HepG2 (cell line): Measurements from ENCODE around the gene SERHL2. TPM values are rescaled to one million over a fixed set of nuclear protein-coding genes. Genes with fewer than 3 reads are reported as not detected.

Source experiments
- BCL6 ChIP-seq: IDR thresholded peaks from 2 replicates; pipeline ENCODE4 v1.6.1; 2016; ENCODE audit warnings: missing genetic modification reagents, missing compliant biosample characterization
- CEBPZ ChIP-seq: IDR thresholded peaks from 2 replicates; pipeline ENCODE4 v1.6.1; 2012; ENCODE audit warnings: low read length, improper control_type of control experiment
- FOXA1 ChIP-seq, 2 experiments: fragments of 450-650 bp in 1 of 2; sonication (generic) in 1 of 2; formaldehyde crosslinking in 1 of 2; IDR thresholded peaks; 2 replicates each; pipeline versions ENCODE4 v1.4.0 to v1.6.1; 2016 to 2020; ENCODE audit warnings: missing genetic modification reagents in 1 of 2
- HMG20B ChIP-seq: conservative IDR thresholded peaks from 2 replicates; pipeline ENCODE4 v1.6.1; 2016; ENCODE audit warnings: missing genetic modification reagents, missing compliant biosample characterization
- HNRNPL ChIP-seq: fragments of 200-400 bp; formaldehyde crosslinking; IDR thresholded peaks from 2 replicates; pipeline ENCODE4 v1.6.1; 2017; ENCODE audit warnings: mild to moderate bottlenecking, low read depth, low read length
- NFAT5 ChIP-seq: sonication (generic); formaldehyde crosslinking; IDR thresholded peaks from 2 replicates; pipeline ENCODE4 v1.4.0; 2020; ENCODE audit warnings: missing genetic modification reagents
- NONO ChIP-seq, 2 experiments: fragments of 450-650 bp in 1 of 2; sonication (generic) in 1 of 2; formaldehyde crosslinking in 1 of 2; IDR thresholded peaks in 1 of 2; conservative IDR thresholded peaks in 1 of 2; 2 replicates each; pipeline versions ENCODE4 v1.6.1 to v1.8.0; 2017 to 2022; ENCODE audit warnings: mild to moderate bottlenecking in 1 of 2, missing genetic modification reagents in 1 of 2, moderate library complexity in 1 of 2
- RCOR2 ChIP-seq: IDR thresholded peaks from 2 replicates; pipeline ENCODE4 v1.6.1; 2016; ENCODE audit warnings: missing biosample characterization, missing genetic modification reagents
- REL ChIP-seq: sonication (generic); formaldehyde crosslinking; conservative IDR thresholded peaks from 2 replicates; pipeline ENCODE4 v1.8.0; 2022; ENCODE audit warnings: mild to moderate bottlenecking, missing genetic modification reagents, moderate library complexity
- SAP130 ChIP-seq: IDR thresholded peaks from 2 replicates; pipeline ENCODE4 v1.6.1; 2016; ENCODE audit warnings: low read depth
- SMAD9 ChIP-seq: sonication (generic); formaldehyde crosslinking; IDR thresholded peaks from 2 replicates; pipeline ENCODE4 v1.5.1; 2020; ENCODE audit warnings: mild to moderate bottlenecking, missing genetic modification reagents
- SOX13 ChIP-seq, 3 experiments: fragments of 450-650 bp in 1 of 3; sonication (generic) in 1 of 3; formaldehyde crosslinking in 1 of 3; IDR thresholded peaks in 2 of 3; conservative IDR thresholded peaks in 1 of 3; 2 replicates each; pipeline versions ENCODE4 v1.5.0 to v1.6.1; 2016 to 2020; ENCODE audit warnings: antibody characterized with exemption in 1 of 3, mild to moderate bottlenecking in 1 of 3, missing compliant biosample characterization in 1 of 3, missing genetic modification reagents in 1 of 3, moderate library complexity in 1 of 3
- SP5 ChIP-seq: IDR thresholded peaks from 2 replicates; pipeline ENCODE4 v1.6.1; 2016; ENCODE audit warnings: low read depth, borderline replicate concordance
- TFAP4 ChIP-seq: sonication (generic); IDR thresholded peaks from 2 replicates; pipeline ENCODE4 v1.6.1; 2016; ENCODE audit warnings: low read depth, borderline replicate concordance
- THYN1 ChIP-seq: sonication (generic); formaldehyde crosslinking; IDR thresholded peaks from 2 replicates; pipeline ENCODE4 v1.8.1; 2023; ENCODE audit warnings: low read depth, mild to moderate bottlenecking, moderate library complexity, missing genetic modification reagents, borderline replicate concordance
- ZNF296 ChIP-seq: sonication (generic); formaldehyde crosslinking; conservative IDR thresholded peaks from 2 replicates; pipeline ENCODE4 v1.5.0; 2020; ENCODE audit warnings: mild to moderate bottlenecking, missing genetic modification reagents
- ZNF343 ChIP-seq: sonication (generic); formaldehyde crosslinking; IDR thresholded peaks from 2 replicates; pipeline ENCODE4 v1.4.0; 2020; ENCODE audit warnings: mild to moderate bottlenecking, missing genetic modification reagents
- ZNF589 ChIP-seq: sonication (generic); formaldehyde crosslinking; conservative IDR thresholded peaks from 2 replicates; pipeline ENCODE4 v1.8.0; 2022; ENCODE audit warnings: mild to moderate bottlenecking, moderate library complexity, missing genetic modification reagents
- ZNF761 ChIP-seq: sonication (generic); formaldehyde crosslinking; conservative IDR thresholded peaks from 2 replicates; pipeline ENCODE4 v1.4.0; 2020; ENCODE audit warnings: mild to moderate bottlenecking, missing genetic modification reagents
- ZNF780A ChIP-seq: sonication (generic); formaldehyde crosslinking; IDR thresholded peaks from 2 replicates; pipeline ENCODE4 v1.8.0; 2022; ENCODE audit warnings: mild to moderate bottlenecking, missing genetic modification reagents, moderate library complexity
- polyA plus RNA-seq, 8 experiments: library from polyadenylated mRNA; depleted of rRNA in 3 of 8; stranded (reverse) in 7 of 8; unstranded in 1 of 8; fragments of >200 nt; fragmentation: Illumina TruSeq in 4 of 8; extraction: Trizol in 4 of 8; gene quantifications; 2 replicates each; pipeline versions ENCODE4 v1.2.1 to v1.2.3, GENCODE V29; 2011 to 2016; ENCODE audit warnings: low read depth in 4 of 8, missing spikeins in 1 of 8, mixed read lengths in 1 of 8; ENCODE audit not compliant: insufficient read depth in 1 of 8
- total RNA-seq, 5 experiments: library from RNA; depleted of rRNA; stranded (reverse); fragments of >200 nt; fragmentation: Illumina TruSeq; extraction: Trizol; gene quantifications; 2 replicates each; pipeline ENCODE4 v1.2.3, GENCODE V29; 2016; ENCODE audit warnings: low read depth in 1 of 5

SERHL2 gene
- total and polyA plus RNA-seq, 2 of the 13 experiments (the other 11 are each of a cell fraction or from before 2014, with no cell fraction given): 1.0 to 1.8 TPM

- no peak; the same call in 1 of the 2 replicates for TF ChIP-seq SOX13 (IDR thresholded peaks at IDR 0.05)
- peak in 1 of 2 experiments; percentile 75; a peak in 2 of 4 replicates for TF ChIP-seq SOX13 (CRISPR knock-in tag; conservative IDR thresholded peaks at IDR 0.05 in 1 of 2, IDR thresholded peaks at IDR 0.05 in 1 of 2)
- TF ChIP-seq THYN1 (CRISPR knock-in tag): no peak
- TF ChIP-seq RCOR2 (CRISPR knock-in tag): peak; percentile 46; the same call in 1 of the 2 replicates
- peak; percentile 79 for TF ChIP-seq TFAP4
- TF ChIP-seq ZNF296 (CRISPR knock-in tag): no peak
- TF ChIP-seq HNRNPL: no peak
- no peak for TF ChIP-seq HMG20B (CRISPR knock-in tag)
- TF ChIP-seq SP5 (CRISPR knock-in tag): peak; percentile 45; the same call in 1 of the 2 replicates
- no peak for TF ChIP-seq FOXA1 (IDR thresholded peaks at IDR 0.05)
- 0 out of 2 replicates have a peak, but pooled peaks have one; percentile 33 for TF ChIP-seq FOXA1 (CRISPR knock-in tag; IDR thresholded peaks at IDR 0.05)
- TF ChIP-seq ZNF780A (CRISPR knock-in tag): no peak
- TF ChIP-seq ZNF589: no peak
- TF ChIP-seq SMAD9 (CRISPR knock-in tag): no peak
- no peak for TF ChIP-seq ZNF343 (CRISPR knock-in tag)
- no peak for TF ChIP-seq NONO (IDR thresholded peaks at IDR 0.05)
- peak; percentile 82 for TF ChIP-seq NONO (CRISPR knock-in tag; conservative IDR thresholded peaks at IDR 0.05)
- no peak for TF ChIP-seq CEBPZ
- peak; percentile 92 for TF ChIP-seq SAP130 (CRISPR knock-in tag)
- TF ChIP-seq BCL6 (CRISPR knock-in tag): peak; percentile 24; the same call in 1 of the 2 replicates
- no peak for TF ChIP-seq ZNF761
- TF ChIP-seq NFAT5 (CRISPR knock-in tag): no peak
- TF ChIP-seq REL: no peak
Observed at GRCh38 chr22:42601879-42602465, 48.2 kb downstream of the SERHL2 start (continued).
